H1 (cell line): Measurements from ENCODE around the gene ZBP1. TPM values are rescaled to one million over a fixed set of nuclear protein-coding genes. Genes with fewer than 3 reads are reported as not detected.

ENCODE experiments used
- ASH2L ChIP-seq: fragments of 200-600, 300-600 bp; sonication (generic); IDR thresholded peaks from one replicate; pipeline ENCODE4 v1.7.1; 2017; ENCODE audit warnings: low read length
- polyA plus RNA-seq, 7 experiments: library from polyadenylated mRNA; depleted of rRNA in 3 of 7; stranded (reverse) in 5 of 7; unstranded in 2 of 7; fragments of >200 nt in 5 of 7; fragments of 200-250 nt in 2 of 7; gene quantifications; 1 replicate in 5 of 7; 2 replicates in 1 of 7; 4 replicates in 1 of 7; pipeline versions ENCODE4 v1.2.1 to v1.2.3, GENCODE V29; 2011 to 2013; ENCODE audit warnings: missing spikeins in 2 of 7, mixed read lengths in 2 of 7
- total RNA-seq: library from RNA; stranded (reverse); fragmentation: NEBNext Ultra II Directional; extraction: Animal tissue kit (Norgen Biotek cat#: 25700); gene quantifications from 2 replicates; pipeline ENCODE4 v1.2.1, GENCODE V29; 2021

Gene ZBP1
- total and polyA plus RNA-seq, 2 of the 8 experiments (the other 6 are each of a cell fraction or from before 2014, with no cell fraction given): not detected

DNA sequence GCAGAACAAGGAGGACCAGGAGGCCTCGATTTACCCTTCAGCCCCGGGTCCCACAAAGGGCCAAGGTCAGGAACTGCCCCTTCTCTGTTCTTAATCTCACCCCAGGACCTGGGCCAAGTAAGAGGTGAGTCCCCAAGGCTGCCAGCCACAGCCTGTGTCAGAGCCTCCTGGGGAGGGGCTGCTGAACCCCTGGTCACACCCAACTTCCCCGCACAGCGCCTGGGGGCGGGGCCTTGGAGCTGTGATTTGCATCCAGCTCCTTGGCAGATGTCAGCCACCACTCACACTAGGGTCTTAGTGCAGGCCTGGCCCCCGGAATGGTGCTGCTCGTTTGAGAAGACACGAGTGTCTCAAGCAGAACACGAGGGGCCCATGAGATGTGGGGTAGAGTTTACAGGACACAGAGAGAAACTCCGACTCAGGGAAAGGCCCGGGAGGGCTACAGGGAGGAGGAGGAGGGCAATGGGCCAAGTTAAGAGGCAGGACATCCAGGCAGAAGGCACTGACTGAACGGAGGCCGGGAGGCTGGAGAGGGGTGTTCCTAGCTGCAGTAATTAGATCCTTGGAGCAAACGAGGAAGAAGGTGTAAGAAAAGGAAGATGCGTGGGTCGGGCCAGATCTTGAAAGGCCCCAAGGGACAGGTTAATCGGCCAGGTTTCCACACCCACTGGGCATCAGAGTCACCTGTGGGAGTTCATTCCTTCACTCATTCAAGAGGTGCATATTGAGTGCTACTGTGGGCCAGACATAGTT, 26.9 kb downstream of the ZBP1 start (continued):
- no peak for TF ChIP-seq ASH2L
